HEK293 (cell line): ENCODE results near the gene DSCAML1.

Experiments used
- CTCF ChIA-PET: fragments of 350-600 bp; formaldehyde crosslinking; extraction: SDS; loops from one replicate; lab custom pipeline; 2021; ENCODE audit warnings: antibody characterized with exemption; lab: Yijun Ruan, JAX
- POLR2A ChIA-PET: fragments of 300-600 bp; formaldehyde crosslinking; extraction: SDS; loops from one replicate; lab custom pipeline; 2020; ENCODE audit warnings: antibody characterized with exemption, inconsistent platforms; lab: Yijun Ruan, JAX
- H3K27ac ChIP-seq: fragments of 200-500 bp; sonication (Bioruptor generic); 2 replicates; pipeline ENCODE4 v1.5.1; 2014; ENCODE audit warnings: low read depth, low read length, control low read depth, inconsistent platforms; ENCODE audit errors: extremely low read depth
- H3K36me3 ChIP-seq, 2 experiments: fragments of 200-500 bp in 1 of 2; sonication (Bioruptor generic) in 1 of 2; 1 replicate in 1 of 2; 2 replicates in 1 of 2; pipeline ENCODE4 v1.5.1; 2014 to 2017; ENCODE audit warnings: inconsistent platforms in 2 of 2, low read length in 2 of 2; ENCODE audit not compliant: control insufficient read depth in 2 of 2, insufficient read depth in 1 of 2
- H3K4me1 ChIP-seq: fragments of 200-500 bp; sonication (Bioruptor generic); 2 replicates; pipeline ENCODE4 v1.5.1; 2014; ENCODE audit warnings: mild to moderate bottlenecking, low read length, inconsistent platforms; ENCODE audit not compliant: control insufficient read depth, insufficient read depth
- H3K4me3 ChIP-seq: 2 replicates; pipeline ENCODE4 v1.5.1; 2011; ENCODE audit warnings: low read depth, mild to moderate bottlenecking, control low read depth, low read length, moderate library complexity
- H3K9me3 ChIP-seq: fragments of 200-500 bp; sonication (Bioruptor generic); 2 replicates; pipeline ENCODE4 v1.5.1; 2014; ENCODE audit warnings: low read depth, low read length, inconsistent platforms; ENCODE audit not compliant: control insufficient read depth, insufficient read depth
- BCL11A ChIP-seq: fragments of 450-650 bp; formaldehyde crosslinking; IDR thresholded peaks from 2 replicates; pipeline ENCODE4 v1.5.1; 2016; ENCODE audit warnings: low read depth, missing biosample characterization, missing genetic modification characterization
- EGR2 ChIP-seq: fragments of 450-650 bp; formaldehyde crosslinking; IDR thresholded peaks from 2 replicates; pipeline ENCODE4 v1.5.1; 2016; ENCODE audit warnings: low read depth, missing biosample characterization, missing genetic modification characterization
- GLIS1 ChIP-seq: fragments of 450-650 bp; formaldehyde crosslinking; IDR thresholded peaks from 2 replicates; pipeline ENCODE4 v1.5.1; 2016; ENCODE audit warnings: missing biosample characterization, missing genetic modification characterization
- MEIS1 ChIP-seq: sonication (generic); formaldehyde crosslinking; IDR thresholded peaks from 2 replicates; pipeline ENCODE4 v1.8.1; 2022; ENCODE audit warnings: missing genetic modification reagents, mild to moderate bottlenecking, borderline replicate concordance
- SCRT2 ChIP-seq: fragments of 450-650 bp; formaldehyde crosslinking; IDR thresholded peaks from 2 replicates; pipeline ENCODE4 v1.5.1; 2016; ENCODE audit warnings: missing biosample characterization, missing genetic modification characterization
- TRIM28 ChIP-seq: IDR thresholded peaks from 2 replicates; pipeline ENCODE4 v1.6.1; 2011; ENCODE audit warnings: low read length, control low read depth, borderline replicate concordance
- ZBTB20 ChIP-seq: fragments of 450-650 bp; formaldehyde crosslinking; IDR thresholded peaks from 2 replicates; pipeline ENCODE4 v1.5.1; 2016; ENCODE audit warnings: missing biosample characterization, missing genetic modification characterization
- ZBTB21 ChIP-seq: fragments of 450-650 bp; formaldehyde crosslinking; IDR thresholded peaks from 2 replicates; pipeline ENCODE4 v1.5.1; 2017; ENCODE audit warnings: missing biosample characterization, missing genetic modification characterization
- ZEB2 ChIP-seq: fragments of 450-650 bp; formaldehyde crosslinking; IDR thresholded peaks from 2 replicates; pipeline ENCODE4 v1.5.1; 2016; ENCODE audit warnings: missing biosample characterization, missing genetic modification characterization
- ZIC2 ChIP-seq: fragments of 450-650 bp; formaldehyde crosslinking; IDR thresholded peaks from 2 replicates; pipeline ENCODE4 v1.5.1; 2016; ENCODE audit warnings: missing biosample characterization, missing genetic modification characterization
- ZNF169 ChIP-seq: fragments of 450-650 bp; formaldehyde crosslinking; IDR thresholded peaks from 2 replicates; pipeline ENCODE4 v1.5.1; 2016; ENCODE audit warnings: missing biosample characterization, missing genetic modification characterization
- ZNF175 ChIP-seq: fragments of 450-650 bp; formaldehyde crosslinking; IDR thresholded peaks from 2 replicates; pipeline ENCODE4 v1.5.1; 2016; ENCODE audit warnings: missing biosample characterization, missing genetic modification characterization
- ZNF48 ChIP-seq: fragments of 450-650 bp; formaldehyde crosslinking; IDR thresholded peaks from 2 replicates; pipeline ENCODE4 v1.5.1; 2016; ENCODE audit warnings: missing biosample characterization, missing genetic modification characterization
- ZNF585B ChIP-seq: fragments of 450-650 bp; formaldehyde crosslinking; IDR thresholded peaks from 2 replicates; pipeline ENCODE4 v1.5.1; 2016; ENCODE audit warnings: missing biosample characterization, missing genetic modification characterization
- ZNF626 ChIP-seq: fragments of 450-650 bp; sonication (Bioruptor Pico); formaldehyde crosslinking; IDR thresholded peaks from 2 replicates; pipeline ENCODE4 v1.5.1; 2018; ENCODE audit warnings: missing biosample characterization, missing genetic modification characterization, inconsistent platforms
- ZNF629 ChIP-seq: fragments of 450-650 bp; formaldehyde crosslinking; IDR thresholded peaks from 2 replicates; pipeline ENCODE4 v1.5.1; 2017; ENCODE audit warnings: missing biosample characterization, missing genetic modification characterization
- ZNF660 ChIP-seq: fragments of 450-650 bp; IDR thresholded peaks from 2 replicates; pipeline ENCODE4 v1.5.1; 2018; ENCODE audit warnings: missing biosample characterization, mild to moderate bottlenecking, missing genetic modification characterization
- ZNF670 ChIP-seq: fragments of 450-650 bp; formaldehyde crosslinking; IDR thresholded peaks from 2 replicates; pipeline ENCODE4 v1.5.1; 2016; ENCODE audit warnings: missing biosample characterization, missing genetic modification characterization, low read depth
- ZNF791 ChIP-seq: fragments of 450-650 bp; formaldehyde crosslinking; IDR thresholded peaks from 2 replicates; pipeline ENCODE4 v1.5.1; 2016; ENCODE audit warnings: missing biosample characterization, missing genetic modification characterization
- ZSCAN16 ChIP-seq: fragments of 450-650 bp; formaldehyde crosslinking; IDR thresholded peaks from 2 replicates; pipeline ENCODE4 v1.5.1; 2016; ENCODE audit warnings: missing biosample characterization, missing genetic modification characterization
- TF ChIP-seq, protein P1 (sequence below): fragments of 450-650 bp; formaldehyde crosslinking; IDR thresholded peaks from 2 replicates; pipeline ENCODE4 v1.5.1; 2016; ENCODE audit warnings: missing biosample characterization, missing genetic modification characterization, borderline replicate concordance
- TF ChIP-seq, protein P2 (sequence below): fragments of 450-650 bp; formaldehyde crosslinking; IDR thresholded peaks from 2 replicates; pipeline ENCODE4 v1.5.1; 2016; ENCODE audit warnings: missing biosample characterization, missing genetic modification characterization, low read depth
- TF ChIP-seq, protein P3 (sequence below): fragments of 450-650 bp; formaldehyde crosslinking; IDR thresholded peaks from 2 replicates; pipeline ENCODE4 v1.5.1; 2016; ENCODE audit warnings: missing biosample characterization, missing genetic modification characterization
- TF ChIP-seq, protein P4 (sequence below): fragments of 450-650 bp; formaldehyde crosslinking; IDR thresholded peaks from 2 replicates; pipeline ENCODE4 v1.5.1; 2016; ENCODE audit warnings: missing biosample characterization, missing genetic modification characterization

The DSCAML1 gene

DNA sequence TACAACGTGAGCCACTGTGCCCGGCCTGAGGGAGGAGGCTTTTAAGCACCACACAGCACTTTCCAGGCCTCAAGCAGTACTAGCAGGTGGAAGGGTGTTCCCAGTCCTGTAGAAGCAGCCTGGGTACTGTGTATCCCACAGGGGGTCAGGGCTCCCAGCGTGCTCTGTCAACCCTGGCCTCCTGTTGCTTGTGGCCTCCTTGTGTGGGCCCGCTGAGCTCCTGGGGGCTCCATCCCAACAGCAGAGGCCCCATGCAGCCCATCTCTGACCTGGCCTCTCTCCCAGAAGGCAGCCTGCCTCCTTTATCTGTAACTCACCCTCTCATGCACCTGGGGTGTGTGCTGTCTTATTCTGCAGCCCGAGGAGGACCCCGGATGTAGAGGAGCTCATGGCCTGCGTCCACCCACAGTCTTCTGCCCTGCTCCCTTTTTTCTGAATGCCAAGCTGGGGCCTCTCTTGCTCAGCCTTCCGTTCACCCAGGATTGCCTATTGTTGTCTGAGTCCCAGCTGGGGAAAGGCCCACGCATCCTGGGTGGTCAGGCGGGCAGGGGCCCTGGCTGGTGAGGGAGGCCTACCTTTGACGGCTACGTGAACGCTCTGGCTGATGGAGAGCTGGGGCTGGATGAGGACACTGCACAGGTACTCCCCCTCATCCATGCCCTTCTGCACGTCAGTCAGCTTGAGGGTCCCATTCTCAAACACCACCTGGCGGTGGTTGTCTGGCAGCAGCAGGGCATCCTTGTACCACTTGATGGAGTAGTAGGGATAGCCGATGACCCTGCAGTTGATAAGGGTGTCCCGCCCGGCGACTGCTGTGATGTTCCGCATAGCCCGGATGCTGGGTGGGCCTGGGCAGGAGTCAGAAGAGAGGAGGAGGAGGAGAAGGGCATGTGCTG, 280.9 kb downstream of the DSCAML1 start:
- no peaks in the 10 kb centered on the region for H3K9me3 ChIP-seq
- no peak overlapping the region for H3K4me3 ChIP-seq
- H3K36me3 ChIP-seq = no peaks in the 10 kb centered on the region
- CTCF ChIA-PET = no interaction called here
- H3K27ac ChIP-seq = no peak overlapping the region
- POLR2A ChIA-PET = interaction anchor here (0.6 kb wide), 1 partner anchor 71 kb away, joined by 3 read pairs; no protein-coding TSS in a partner anchor
- H3K4me1 ChIP-seq = no peaks in the 10 kb centered on the region
- peak; percentile 92 for TF ChIP-seq ZIC2
- TF ChIP-seq BCL11A (tag by site-specific recombination) = no peak
- TF ChIP-seq, protein P1, sequence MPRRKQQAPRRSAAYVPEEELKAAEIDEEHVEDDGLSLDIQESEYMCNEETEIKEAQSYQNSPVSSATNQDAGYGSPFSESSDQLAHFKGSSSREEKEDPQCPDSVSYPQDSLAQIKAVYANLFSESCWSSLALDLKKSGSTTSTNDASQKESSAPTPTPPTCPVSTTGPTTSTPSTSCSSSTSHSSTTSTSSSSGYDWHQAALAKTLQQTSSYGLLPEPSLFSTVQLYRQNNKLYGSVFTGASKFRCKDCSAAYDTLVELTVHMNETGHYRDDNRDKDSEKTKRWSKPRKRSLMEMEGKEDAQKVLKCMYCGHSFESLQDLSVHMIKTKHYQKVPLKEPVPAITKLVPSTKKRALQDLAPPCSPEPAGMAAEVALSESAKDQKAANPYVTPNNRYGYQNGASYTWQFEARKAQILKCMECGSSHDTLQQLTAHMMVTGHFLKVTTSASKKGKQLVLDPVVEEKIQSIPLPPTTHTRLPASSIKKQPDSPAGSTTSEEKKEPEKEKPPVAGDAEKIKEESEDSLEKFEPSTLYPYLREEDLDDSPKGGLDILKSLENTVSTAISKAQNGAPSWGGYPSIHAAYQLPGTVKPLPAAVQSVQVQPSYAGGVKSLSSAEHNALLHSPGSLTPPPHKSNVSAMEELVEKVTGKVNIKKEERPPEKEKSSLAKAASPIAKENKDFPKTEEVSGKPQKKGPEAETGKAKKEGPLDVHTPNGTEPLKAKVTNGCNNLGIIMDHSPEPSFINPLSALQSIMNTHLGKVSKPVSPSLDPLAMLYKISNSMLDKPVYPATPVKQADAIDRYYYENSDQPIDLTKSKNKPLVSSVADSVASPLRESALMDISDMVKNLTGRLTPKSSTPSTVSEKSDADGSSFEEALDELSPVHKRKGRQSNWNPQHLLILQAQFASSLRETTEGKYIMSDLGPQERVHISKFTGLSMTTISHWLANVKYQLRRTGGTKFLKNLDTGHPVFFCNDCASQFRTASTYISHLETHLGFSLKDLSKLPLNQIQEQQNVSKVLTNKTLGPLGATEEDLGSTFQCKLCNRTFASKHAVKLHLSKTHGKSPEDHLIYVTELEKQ (tag by site-specific recombination) = no peak
- TF ChIP-seq, protein P2, sequence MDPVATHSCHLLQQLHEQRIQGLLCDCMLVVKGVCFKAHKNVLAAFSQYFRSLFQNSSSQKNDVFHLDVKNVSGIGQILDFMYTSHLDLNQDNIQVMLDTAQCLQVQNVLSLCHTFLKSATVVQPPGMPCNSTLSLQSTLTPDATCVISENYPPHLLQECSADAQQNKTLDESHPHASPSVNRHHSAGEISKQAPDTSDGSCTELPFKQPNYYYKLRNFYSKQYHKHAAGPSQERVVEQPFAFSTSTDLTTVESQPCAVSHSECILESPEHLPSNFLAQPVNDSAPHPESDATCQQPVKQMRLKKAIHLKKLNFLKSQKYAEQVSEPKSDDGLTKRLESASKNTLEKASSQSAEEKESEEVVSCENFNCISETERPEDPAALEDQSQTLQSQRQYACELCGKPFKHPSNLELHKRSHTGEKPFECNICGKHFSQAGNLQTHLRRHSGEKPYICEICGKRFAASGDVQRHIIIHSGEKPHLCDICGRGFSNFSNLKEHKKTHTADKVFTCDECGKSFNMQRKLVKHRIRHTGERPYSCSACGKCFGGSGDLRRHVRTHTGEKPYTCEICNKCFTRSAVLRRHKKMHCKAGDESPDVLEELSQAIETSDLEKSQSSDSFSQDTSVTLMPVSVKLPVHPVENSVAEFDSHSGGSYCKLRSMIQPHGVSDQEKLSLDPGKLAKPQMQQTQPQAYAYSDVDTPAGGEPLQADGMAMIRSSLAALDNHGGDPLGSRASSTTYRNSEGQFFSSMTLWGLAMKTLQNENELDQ (tag by site-specific recombination) = no peak
- no peak for TF ChIP-seq ZNF175 (tag by site-specific recombination)
- TF ChIP-seq GLIS1 (tag by site-specific recombination) = peak; percentile 90
- TF ChIP-seq ZBTB21 (tag by site-specific recombination) = no peak

DNA sequence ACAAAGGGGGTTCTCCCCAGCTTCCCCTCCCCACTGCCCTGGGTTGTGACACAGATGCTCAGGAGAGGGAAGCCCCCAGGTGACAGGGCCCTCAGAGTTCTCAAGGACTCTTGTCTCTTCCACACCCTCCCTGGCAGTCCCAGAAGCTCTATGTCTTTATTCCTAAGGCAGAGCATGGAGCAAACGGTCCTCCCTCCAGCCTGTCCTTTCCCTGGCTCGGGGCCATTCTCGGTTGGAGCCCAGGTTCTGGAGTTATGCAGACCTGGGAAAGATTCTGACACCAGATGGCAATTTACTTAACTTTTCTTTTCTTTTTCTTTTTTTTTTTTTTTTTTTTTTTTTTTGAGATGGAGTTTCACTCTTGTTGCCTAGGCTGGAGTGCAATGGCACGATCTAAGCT, 282.8 kb downstream of the DSCAML1 start:
- ChIA-PET CTCF (no interaction called here), POLR2A (no interaction called here)
- no peak overlapping the region for H3K27ac ChIP-seq
- no peaks in the 10 kb centered on the region for H3K4me1 ChIP-seq
- H3K9me3 ChIP-seq = no peaks in the 10 kb centered on the region
- TF ChIP-seq ZSCAN16 (tag by site-specific recombination) = no peak
- no peak for TF ChIP-seq ZNF626 (tag by site-specific recombination)
- TF ChIP-seq ZNF48 (tag by site-specific recombination) = no peak
- TF ChIP-seq, protein P3, sequence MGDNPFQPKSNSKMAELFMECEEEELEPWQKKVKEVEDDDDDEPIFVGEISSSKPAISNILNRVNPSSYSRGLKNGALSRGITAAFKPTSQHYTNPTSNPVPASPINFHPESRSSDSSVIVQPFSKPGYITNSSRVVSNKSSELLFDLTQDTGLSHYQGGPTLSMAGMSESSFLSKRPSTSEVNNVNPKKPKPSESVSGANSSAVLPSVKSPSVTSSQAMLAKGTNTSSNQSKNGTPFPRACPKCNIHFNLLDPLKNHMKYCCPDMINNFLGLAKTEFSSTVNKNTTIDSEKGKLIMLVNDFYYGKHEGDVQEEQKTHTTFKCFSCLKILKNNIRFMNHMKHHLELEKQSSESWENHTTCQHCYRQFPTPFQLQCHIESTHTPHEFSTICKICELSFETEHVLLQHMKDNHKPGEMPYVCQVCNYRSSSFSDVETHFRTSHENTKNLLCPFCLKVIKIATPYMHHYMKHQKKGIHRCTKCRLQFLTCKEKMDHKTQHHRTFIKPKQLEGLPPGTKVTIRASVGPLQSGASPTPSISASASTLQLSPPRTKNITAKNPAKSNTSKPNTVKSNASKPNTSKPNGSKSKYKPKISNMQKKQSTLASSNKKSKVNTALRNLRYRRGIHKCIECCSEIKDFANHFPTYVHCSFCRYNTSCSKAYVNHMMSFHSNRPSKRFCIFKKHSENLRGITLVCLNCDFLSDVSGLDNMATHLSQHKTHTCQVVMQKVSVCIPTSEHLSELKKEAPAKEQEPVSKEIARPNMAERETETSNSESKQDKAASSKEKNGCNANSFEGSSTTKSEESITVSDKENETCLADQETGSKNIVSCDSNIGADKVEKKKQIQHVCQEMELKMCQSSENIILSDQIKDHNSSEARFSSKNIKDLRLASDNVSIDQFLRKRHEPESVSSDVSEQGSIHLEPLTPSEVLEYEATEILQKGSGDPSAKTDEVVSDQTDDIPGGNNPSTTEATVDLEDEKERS (tag by site-specific recombination) = no peak
- no peak for TF ChIP-seq ZNF169 (tag by site-specific recombination)
- TF ChIP-seq EGR2 (tag by site-specific recombination) = no peak
- no peak for TF ChIP-seq ZNF660
- TF ChIP-seq, protein P4, sequence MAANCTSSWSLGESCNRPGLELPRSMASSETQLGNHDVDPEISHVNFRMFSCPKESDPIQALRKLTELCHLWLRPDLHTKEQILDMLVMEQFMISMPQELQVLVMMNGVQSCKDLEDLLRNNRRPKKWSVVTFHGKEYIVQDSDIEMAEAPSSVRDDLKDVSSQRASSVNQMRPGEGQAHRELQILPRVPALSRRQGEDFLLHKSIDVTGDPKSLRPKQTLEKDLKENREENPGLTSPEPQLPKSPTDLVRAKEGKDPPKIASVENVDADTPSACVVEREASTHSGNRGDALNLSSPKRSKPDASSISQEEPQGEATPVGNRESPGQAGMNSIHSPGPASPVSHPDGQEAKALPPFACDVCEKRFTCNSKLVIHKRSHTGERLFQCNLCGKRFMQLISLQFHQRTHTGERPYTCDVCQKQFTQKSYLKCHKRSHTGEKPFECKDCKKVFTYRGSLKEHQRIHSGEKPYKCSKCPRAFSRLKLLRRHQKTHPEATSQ (tag by site-specific recombination) = no peak
- no peak for TF ChIP-seq BCL11A (tag by site-specific recombination)
- TF ChIP-seq ZBTB20 = no peak
- no peak for TF ChIP-seq ZEB2 (tag by site-specific recombination)
- no peak for TF ChIP-seq TRIM28
- no peak for TF ChIP-seq SCRT2 (tag by site-specific recombination)
- no peak for TF ChIP-seq ZNF670 (tag by site-specific recombination)
- no peak for TF ChIP-seq ZNF585B
- TF ChIP-seq ZNF629 (tag by site-specific recombination) = no peak
- TF ChIP-seq ZNF791 (tag by site-specific recombination) = no peak
- no peak for TF ChIP-seq MEIS1
- no peak overlapping the region for H3K4me3 ChIP-seq
- H3K36me3 ChIP-seq = no peaks in the 10 kb centered on the region
